Endodermal cell (in vitro differentiated cells): Measurements from ENCODE around the gene RCL1. TPM values are rescaled to one million over a fixed set of nuclear protein-coding genes. Genes with fewer than 3 reads are reported as not detected.

Source experiments
- DNase-seq: peaks from one replicate; pipeline ENCODE4 v3.0.0-alpha.2; 2017
- H3K27ac ChIP-seq: 2 replicates; pipeline ENCODE4 v1.5.1; 2013; ENCODE audit warnings: mild to moderate bottlenecking, low read depth, low read length, moderate library complexity
- H3K27me3 ChIP-seq: 2 replicates; pipeline ENCODE4 v1.6.1; 2013; ENCODE audit warnings: mild to moderate bottlenecking, low read length, moderate library complexity; ENCODE audit not compliant: insufficient read depth, control insufficient read depth, poor library complexity, severe bottlenecking
- H3K36me3 ChIP-seq: 2 replicates; pipeline ENCODE4 v1.7.0; 2013; ENCODE audit warnings: mild to moderate bottlenecking, low read length, moderate library complexity; ENCODE audit not compliant: control insufficient read depth, insufficient read depth
- H3K4me1 ChIP-seq: one replicate; pipeline ENCODE4 v1.7.0; 2013; ENCODE audit warnings: low read length; ENCODE audit not compliant: control insufficient read depth, insufficient read depth
- H3K4me3 ChIP-seq: 2 replicates; pipeline ENCODE4 v1.5.1; 2013; ENCODE audit warnings: mild to moderate bottlenecking, low read length, moderate library complexity
- H3K9ac ChIP-seq: 2 replicates; pipeline ENCODE4 v1.6.1; 2013; ENCODE audit warnings: mild to moderate bottlenecking, low read length, moderate library complexity; ENCODE audit not compliant: poor library complexity, severe bottlenecking; ENCODE audit errors: extremely low read depth
- H3K9me3 ChIP-seq: 2 replicates; pipeline ENCODE4 v1.6.1; 2013; ENCODE audit warnings: mild to moderate bottlenecking, low read length, moderate library complexity; ENCODE audit not compliant: control insufficient read depth
- H3K27ac Mint-ChIP-seq: 2 replicates; pipeline ENCODE4 v1.8.0; 2020; ENCODE audit warnings: mixed read lengths
- H3K27me3 Mint-ChIP-seq: 2 replicates; pipeline ENCODE4 v1.8.0; 2021; ENCODE audit warnings: mild to moderate bottlenecking, mixed read lengths; ENCODE audit not compliant: insufficient read depth
- H3K36me3 Mint-ChIP-seq: 2 replicates; pipeline ENCODE4 v1.8.0; 2020; ENCODE audit warnings: low read depth, mixed read lengths
- H3K4me1 Mint-ChIP-seq: 2 replicates; pipeline ENCODE4 v1.8.0; 2020; ENCODE audit warnings: mixed read lengths
- H3K4me3 Mint-ChIP-seq: 2 replicates; pipeline ENCODE4 v1.8.0; 2020; ENCODE audit warnings: mild to moderate bottlenecking, moderate library complexity, mixed read lengths
- H3K9me3 Mint-ChIP-seq: 2 replicates; pipeline ENCODE4 v1.8.0; 2020; ENCODE audit warnings: mild to moderate bottlenecking, mixed read lengths
- WGBS, 2 experiments: methylation state at CpG; one replicate each; pipeline versions ENCODE4 v1.1.5 to v1.1.7; 2013; ENCODE audit warnings: missing lambda C conversion rate in 2 of 2, mixed read lengths in 1 of 2; ENCODE audit not compliant: insufficient coverage in 1 of 2, insufficient read length in 1 of 2; 5-methylcytosine and 5-hydroxymethylcytosine counted together
- total RNA-seq, 2 donors: library from RNA; stranded (reverse); fragmentation: NEBNext Ultra II Directional in 1 of 2; extraction: Animal tissue kit (Norgen Biotek cat#: 25700) in 1 of 2; gene quantifications; 2 replicates in 1 of 2; 3 replicates in 1 of 2; pipeline ENCODE4 v1.2.1, GENCODE V29; 2021
- TF ChIP-seq, protein P1 (sequence below): fragments of 200-600 bp; sonication (generic); conservative IDR thresholded peaks from 2 replicates; pipeline ENCODE4 v1.5.0; 2021; ENCODE audit warnings: antibody characterized with exemption, mild to moderate bottlenecking

RCL1 gene
- total RNA-seq, 2 donors from 2014 or later: 13.2 to 18.6 TPM

DNA sequence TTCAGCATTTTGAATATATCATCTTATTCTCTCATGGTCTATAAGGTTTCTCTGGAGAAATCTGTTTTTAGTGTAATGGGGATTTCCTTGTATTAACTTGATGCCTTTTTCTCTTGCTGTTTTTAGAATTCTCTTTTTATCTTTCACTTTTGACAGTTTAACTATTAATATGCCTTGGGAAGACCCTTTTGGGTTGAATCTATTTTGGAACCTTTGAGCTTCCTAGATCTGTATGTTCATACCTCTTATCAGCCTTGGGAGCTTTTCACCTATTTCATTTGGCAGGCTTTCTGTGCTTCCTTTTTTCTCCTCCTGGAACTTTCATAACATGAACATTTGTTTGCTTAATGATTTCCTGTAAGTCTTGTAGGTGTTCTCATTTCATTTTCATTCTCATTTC, 22.2 kb downstream of the RCL1 start:
- TF ChIP-seq, protein P1, sequence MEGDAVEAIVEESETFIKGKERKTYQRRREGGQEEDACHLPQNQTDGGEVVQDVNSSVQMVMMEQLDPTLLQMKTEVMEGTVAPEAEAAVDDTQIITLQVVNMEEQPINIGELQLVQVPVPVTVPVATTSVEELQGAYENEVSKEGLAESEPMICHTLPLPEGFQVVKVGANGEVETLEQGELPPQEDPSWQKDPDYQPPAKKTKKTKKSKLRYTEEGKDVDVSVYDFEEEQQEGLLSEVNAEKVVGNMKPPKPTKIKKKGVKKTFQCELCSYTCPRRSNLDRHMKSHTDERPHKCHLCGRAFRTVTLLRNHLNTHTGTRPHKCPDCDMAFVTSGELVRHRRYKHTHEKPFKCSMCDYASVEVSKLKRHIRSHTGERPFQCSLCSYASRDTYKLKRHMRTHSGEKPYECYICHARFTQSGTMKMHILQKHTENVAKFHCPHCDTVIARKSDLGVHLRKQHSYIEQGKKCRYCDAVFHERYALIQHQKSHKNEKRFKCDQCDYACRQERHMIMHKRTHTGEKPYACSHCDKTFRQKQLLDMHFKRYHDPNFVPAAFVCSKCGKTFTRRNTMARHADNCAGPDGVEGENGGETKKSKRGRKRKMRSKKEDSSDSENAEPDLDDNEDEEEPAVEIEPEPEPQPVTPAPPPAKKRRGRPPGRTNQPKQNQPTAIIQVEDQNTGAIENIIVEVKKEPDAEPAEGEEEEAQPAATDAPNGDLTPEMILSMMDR: no peak
- Histone ChIP-seq H3K4me3 (no peak overlapping the region), H3K36me3 (no peaks in the 10 kb centered on the region), H3K27me3 (no peaks in the 10 kb centered on the region), H3K4me1 (no peaks in the 10 kb centered on the region), H3K27ac (no peak overlapping the region), H3K9ac (no peak overlapping the region), H3K9me3 (peaks cover 8% of the 10 kb centered on the region)
- Mint-ChIP-seq H3K36me3 (peaks cover 4% of the 10 kb centered on the region), H3K9me3 (peaks cover 4% of the 10 kb centered on the region), H3K27ac (no peak overlapping the region), H3K27me3 (no peaks in the 10 kb centered on the region), H3K4me1 (peaks cover 6% of the 10 kb centered on the region), H3K4me3 (no peak overlapping the region)
- no peak for DNase-seq

DNA sequence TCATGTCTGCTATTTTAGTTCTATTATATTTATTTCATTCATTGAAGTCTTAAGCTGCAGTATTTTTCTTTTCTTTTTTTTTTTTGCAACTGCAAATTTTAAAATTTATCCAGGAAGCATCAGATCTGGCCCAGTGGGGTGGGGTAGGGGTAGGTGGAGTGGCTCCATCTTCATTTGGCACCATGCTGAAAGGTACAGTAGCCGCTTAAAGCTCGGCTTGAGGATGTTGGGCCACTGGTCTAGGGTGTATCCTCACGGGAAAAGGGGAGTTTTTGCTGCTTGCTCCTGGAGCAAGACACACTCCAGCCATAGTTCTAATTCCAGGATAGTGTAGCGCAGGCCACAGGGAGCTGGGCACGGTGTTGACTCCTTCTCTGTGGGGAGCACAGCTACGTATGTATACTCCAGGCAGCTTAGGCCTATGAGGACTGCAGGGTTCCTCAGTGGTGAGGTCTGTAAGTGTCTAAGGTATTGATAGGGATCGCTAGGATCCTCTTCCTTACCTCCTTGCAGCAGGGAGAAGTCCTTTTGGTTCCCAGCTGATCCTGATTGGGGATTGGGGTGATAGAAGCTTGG, 22.7 kb downstream of the RCL1 start:
- DNase-seq: no peak
- no peak overlapping the region for H3K27ac ChIP-seq
- no peaks in the 10 kb centered on the region for H3K36me3 ChIP-seq
- Mint-ChIP-seq H3K4me3 (no peak overlapping the region), H3K9me3 (peaks cover 4% of the 10 kb centered on the region), H3K27ac (no peak overlapping the region), H3K36me3 (peaks cover 4% of the 10 kb centered on the region), H3K4me1 (peaks cover 6% of the 10 kb centered on the region), H3K27me3 (no peaks in the 10 kb centered on the region)
- H3K9ac ChIP-seq: no peak overlapping the region
- no peaks in the 10 kb centered on the region for H3K4me1 ChIP-seq
- H3K27me3 ChIP-seq: no peaks in the 10 kb centered on the region
- no peak overlapping the region for H3K4me3 ChIP-seq
- peaks cover 8% of the 10 kb centered on the region for H3K9me3 ChIP-seq
- TF ChIP-seq, protein P1: no peak
- 75 to 84% methylated on average over 4 to 7 of the region's 7 CpGs for WGBS, 2 experiments

DNA sequence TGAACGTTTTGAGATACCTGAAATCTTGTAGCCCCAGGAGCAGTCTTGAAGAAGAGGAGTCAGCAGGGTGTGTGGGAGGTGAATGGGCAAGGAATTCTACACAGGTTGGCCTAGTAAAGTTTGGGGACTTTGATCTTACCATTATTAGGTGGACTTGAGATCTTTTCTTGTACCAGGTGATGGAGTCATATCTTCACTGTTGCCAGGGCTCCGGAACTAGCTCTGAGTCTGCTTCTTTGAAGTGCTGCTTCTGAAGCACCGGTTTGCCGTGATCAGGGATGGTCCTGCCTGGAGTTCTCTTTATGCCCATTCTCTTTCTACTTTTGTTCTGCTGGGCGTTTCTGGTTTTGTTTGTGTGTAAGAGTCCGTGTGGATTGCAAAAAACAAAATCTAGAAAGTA, 27.4 kb downstream of the RCL1 start:
- Histone ChIP-seq H3K27ac (no peak overlapping the region), H3K27me3 (no peaks in the 10 kb centered on the region), H3K36me3 (no peaks in the 10 kb centered on the region), H3K9me3 (no peaks in the 10 kb centered on the region), H3K4me1 (no peaks in the 10 kb centered on the region), H3K4me3 (no peak overlapping the region), H3K9ac (no peak overlapping the region)
- no peak for DNase-seq
- H3K4me1 Mint-ChIP-seq: peaks cover 9% of the 10 kb centered on the region
- 89% methylated on average over 6 of the region's 6 CpGs; no CpG with 5 or more reads in 1 of the 2 experiments for WGBS, 2 experiments
- H3K27me3 Mint-ChIP-seq: no peaks in the 10 kb centered on the region
- no peak overlapping the region for H3K4me3 Mint-ChIP-seq
- H3K36me3 Mint-ChIP-seq: peaks cover 2% of the 10 kb centered on the region
- TF ChIP-seq, protein P1: no peak
- no peak overlapping the region for H3K27ac Mint-ChIP-seq
- H3K9me3 Mint-ChIP-seq: no peaks in the 10 kb centered on the region
